MM.1S (cell line): ENCODE results near the gene PLBD2.

Experiments
- CTCF ChIP-seq: fragments of 300-600 bp; sonication (generic); IDR thresholded peaks from 2 replicates; pipeline ENCODE4 v1.5.1; 2016; ENCODE audit warnings: antibody characterized with exemption, low read length, mixed read lengths
- EZH2 ChIP-seq: fragments of 300-600 bp; sonication (generic); optimal IDR thresholded peaks from 2 replicates; pipeline ENCODE3; 2017; ENCODE audit warnings: low read depth, mild to moderate bottlenecking, antibody characterized with exemption, low read length, mixed read lengths
- EZH2phosphoT487 ChIP-seq: fragments of 300-600 bp; sonication (generic); IDR thresholded peaks from 2 replicates; pipeline ENCODE4 v1.6.1; 2018; ENCODE audit warnings: antibody characterized with exemption, low read length

GRCh38 chr12:113374823-113375428 lies 16.5 kb downstream of the PLBD2 start:
- TF ChIP-seq CTCF (no peak), EZH2 (no peak), EZH2phosphoT487 (no peak)
